Measurements from ENCODE around the gene SPPL3.
A peak's percentile ranks its signal among the peaks of the same experiment; 100 is the strongest.
"Not testable (repeated sequence)": the region's sequence is repeated elsewhere in the genome, so short reads cannot be mapped to it uniquely, and the experiment has no call there.

SPPL3 gene

GRCh38 chr12:120750806-120751205 lies 153.4 kb downstream of the SPPL3 start:
- DNase-seq (ENCODE audit: low spot score): no peak

- DNase-seq (ENCODE audit: low spot score): no peak
Measured at GRCh38 chr12:120749256-120749655, 154.9 kb downstream of the SPPL3 start.

- no peak for DNase-seq (ENCODE audit: low spot score)
Measured at GRCh38 chr12:120748242-120748641, 155.9 kb downstream of the SPPL3 start.

- DNase-seq (ENCODE audit: low spot score): no peak
Measured at GRCh38 chr12:120744922-120745493, 159.2 kb downstream of the SPPL3 start.

- DNase-seq (ENCODE audit: low spot score): no peak
Measured at GRCh38 chr12:120741476-120742421, 162.4 kb downstream of the SPPL3 start.

GRCh38 chr12:120740871-120741270 lies 163.3 kb downstream of the SPPL3 start:
- DNase-seq (ENCODE audit: low spot score): no peak

- DNase-seq (ENCODE audit: low spot score): no peak
Measured at GRCh38 chr12:120739821-120740613, 164.1 kb downstream of the SPPL3 start.

- DNase-seq (ENCODE audit: low spot score): no peak
Measured at GRCh38 chr12:120739031-120739762, 165.0 kb downstream of the SPPL3 start.

GRCh38 chr12:120738252-120739030 lies 165.7 kb downstream of the SPPL3 start:
- no peak for DNase-seq (ENCODE audit: low spot score)

- DNase-seq (ENCODE audit: low spot score): no peak
Measured at GRCh38 chr12:120737557-120738251, 166.5 kb downstream of the SPPL3 start.

GRCh38 chr12:120736404-120737331 lies 167.5 kb downstream of the SPPL3 start:
- no peak for DNase-seq (ENCODE audit: low spot score)

- no peak for DNase-seq (ENCODE audit: low spot score)
Measured at GRCh38 chr12:120735181-120735580, 169.0 kb downstream of the SPPL3 start.

GRCh38 chr12:120734210-120734609 lies 169.9 kb downstream of the SPPL3 start:
- DNase-seq (ENCODE audit: low spot score): no peak

GRCh38 chr12:120733574-120733973 lies 170.6 kb downstream of the SPPL3 start:
- no peak for DNase-seq (ENCODE audit: low spot score)

- DNase-seq (ENCODE audit: low spot score): not testable (repeated sequence)
Measured at GRCh38 chr12:120732198-120732597, 172.0 kb downstream of the SPPL3 start.

GRCh38 chr12:120726961-120727360 lies 177.2 kb downstream of the SPPL3 start:
- DNase-seq (ENCODE audit: low spot score): no peak

- no peak for DNase-seq (ENCODE audit: low spot score)
Measured at GRCh38 chr12:120726510-120726793, 177.7 kb downstream of the SPPL3 start.

GRCh38 chr12:120725659-120726509 lies 178.3 kb downstream of the SPPL3 start, which contains the start of gene ACADS:
Gene ACADS, plus strand, starts transcription at chr12:120725826. Its CDS starts 60 bp downstream, at chr12:120725886.
- DNase-seq (ENCODE audit: low spot score): peak; percentile 86

Measured in CD4-positive, alpha-beta T cell treated with Interleukin-2 at 100 ng/mL for 4 hours (primary cell).